B cell (primary cell): ENCODE measurements around the gene FYN. TPM values are rescaled to one million over a fixed set of nuclear protein-coding genes. Genes with fewer than 3 reads are reported as not detected.

Experiments used
- ATAC-seq: fragments of 200-7000 bp; cut with Tn5 transposase; one replicate; pipeline ENCODE4 v1.10.0; 2021; ENCODE audit warnings: low read depth, mild to moderate bottlenecking, moderate number of reproducible peaks, moderate library complexity
- CTCF ChIA-PET: fragments of 350-600 bp; sonication (Branson Sonifier 250); formaldehyde crosslinking; loops from one replicate; lab custom pipeline; 2021; ENCODE audit warnings: antibody characterized with exemption, inconsistent platforms; lab: Charles Lee
- POLR2A ChIA-PET: fragments of 350-600 bp; sonication (Branson Sonifier 250); formaldehyde crosslinking; loops from one replicate; lab custom pipeline; 2021; ENCODE audit warnings: antibody characterized with exemption; lab: Charles Lee
- DNase-seq: peaks from one replicate; pipeline ENCODE4 v3.0.0; 2013
- H2AFZ ChIP-seq: 2 replicates; pipeline ENCODE4 v1.6.1; 2012; ENCODE audit warnings: mild to moderate bottlenecking, low read depth, low read length; ENCODE audit not compliant: insufficient read depth, poor library complexity, severe bottlenecking
- H3K27ac ChIP-seq, 2 donors: 1 replicate in 1 of 2; 2 replicates in 1 of 2; pipeline ENCODE4 v1.5.1; 2012 to 2013; ENCODE audit warnings: low read length in 2 of 2, mild to moderate bottlenecking in 2 of 2, moderate library complexity in 1 of 2
- H3K27me3 ChIP-seq, 4 experiments: fragments of 200-600 bp in 1 of 4; sonication (generic) in 1 of 4; replicated peaks in 1 of 4; 1 replicate in 2 of 4; 2 replicates in 2 of 4; pipeline versions ENCODE4 v1.6.1 to v1.7.0; 2013 to 2016; ENCODE audit warnings: low read length in 3 of 4, mild to moderate bottlenecking in 2 of 4, mixed read lengths in 1 of 4, moderate library complexity in 1 of 4; ENCODE audit not compliant: insufficient read depth in 4 of 4, control insufficient read depth in 3 of 4; ENCODE audit errors: control extremely low read depth in 1 of 4
- H3K36me3 ChIP-seq, 2 experiments: replicated peaks in 1 of 2; 1 replicate in 1 of 2; 2 replicates in 1 of 2; pipeline versions ENCODE4 v1.6.1 to v1.7.1; 2013; ENCODE audit warnings: low read length in 1 of 2; ENCODE audit not compliant: insufficient read depth in 2 of 2, control insufficient read depth in 1 of 2; ENCODE audit errors: control extremely low read depth in 1 of 2, extremely low read depth in 1 of 2
- H3K4me1 ChIP-seq, 2 donors: fragments of 200-600 bp in 1 of 2; sonication (generic) in 1 of 2; 1 replicate in 1 of 2; 2 replicates in 1 of 2; pipeline versions ENCODE4 v1.5.1 to v1.6.1; 2013 to 2017; ENCODE audit warnings: low read length in 2 of 2; ENCODE audit not compliant: control insufficient read depth in 2 of 2, insufficient read depth in 2 of 2
- H3K4me2 ChIP-seq: replicated peaks from 2 replicates; pipeline ENCODE3; 2012; ENCODE audit warnings: mild to moderate bottlenecking, low read depth, low read length; ENCODE audit not compliant: poor library complexity, severe bottlenecking
- H3K4me3 ChIP-seq, 5 experiments: fragments of 200-600 bp in 1 of 5; sonication (generic) in 1 of 5; 1 replicate in 3 of 5; 2 replicates in 2 of 5; pipeline versions ENCODE4 v1.5.1 to v1.7.0; 2011 to 2016; ENCODE audit warnings: low read length in 4 of 5, mild to moderate bottlenecking in 4 of 5, low read depth in 2 of 5, control low read depth in 1 of 5, moderate library complexity in 1 of 5; ENCODE audit not compliant: insufficient read depth in 1 of 5; ENCODE audit errors: control extremely low read depth in 1 of 5, extremely low read depth in 1 of 5
- H3K79me2 ChIP-seq: fragments of 200-600 bp; sonication (generic); one replicate; pipeline ENCODE4 v1.6.0; 2016; ENCODE audit warnings: low read length; ENCODE audit not compliant: control insufficient read depth, insufficient read depth
- H3K9ac ChIP-seq: fragments of 200-600 bp; sonication (generic); 2 replicates; pipeline ENCODE4 v1.6.1; 2017; ENCODE audit warnings: mild to moderate bottlenecking, low read length, moderate library complexity
- H3K9me3 ChIP-seq, 3 donors: one replicate each; pipeline versions ENCODE4 v1.6.1 to v1.7.1; 2013; ENCODE audit warnings: low read length in 2 of 3; ENCODE audit not compliant: control insufficient read depth in 2 of 3, insufficient read depth in 1 of 3; ENCODE audit errors: control extremely low read depth in 1 of 3
- H4K20me1 ChIP-seq: 2 replicates; pipeline ENCODE4 v1.6.0; 2012; ENCODE audit warnings: mild to moderate bottlenecking, low read length; ENCODE audit not compliant: insufficient read depth, control insufficient read depth, poor library complexity, severe bottlenecking
- H3K27ac Mint-ChIP-seq: one replicate; pipeline ENCODE4 v1.8.0; 2021; ENCODE audit warnings: mixed read lengths
- H3K27me3 Mint-ChIP-seq: one replicate; pipeline ENCODE4 v1.8.0; 2021; ENCODE audit warnings: mixed read lengths
- H3K4me1 Mint-ChIP-seq: one replicate; pipeline ENCODE4 v1.8.0; 2021; ENCODE audit warnings: mixed read lengths
- H3K4me3 Mint-ChIP-seq: one replicate; pipeline ENCODE4 v1.8.0; 2021; ENCODE audit warnings: mixed read lengths
- H3K9me3 Mint-ChIP-seq: one replicate; pipeline ENCODE4 v1.8.0; 2022; ENCODE audit warnings: mixed read lengths; ENCODE audit not compliant: insufficient read depth
- CTCF ChIP-seq: fragments of 200-600 bp; IDR thresholded peaks from one replicate; pipeline ENCODE4 v1.8.0; 2022; ENCODE audit warnings: antibody characterized with exemption, mild to moderate bottlenecking
- EZH2 ChIP-seq: IDR thresholded peaks from 2 replicates; pipeline ENCODE4 v1.6.1; 2012; ENCODE audit warnings: borderline replicate concordance, low read depth, mild to moderate bottlenecking, moderate library complexity, low read length; ENCODE audit not compliant: insufficient read depth, poor library complexity, severe bottlenecking
- WGBS: methylation state at CpG from one replicate; pipeline ENCODE4 v1.1.5; 2013; ENCODE audit warnings: missing lambda C conversion rate; ENCODE audit not compliant: insufficient coverage; 5-methylcytosine and 5-hydroxymethylcytosine counted together
- intact Hi-C: fragments of 100-400 bp; cut with micrococcal nuclease; formaldehyde crosslinking; loops from one replicate; pipeline ENCODE4 v1.10.0; 2022
- polyA plus RNA-seq: library from polyadenylated mRNA; depleted of rRNA; stranded (reverse); fragments of >200 nt; gene quantifications from 2 replicates; pipeline ENCODE4 v1.2.3, GENCODE V29; 2012
- total RNA-seq, 2 donors: library from RNA; stranded (reverse); fragments of 120-200 nt in 1 of 2; gene quantifications; 1 replicate in 1 of 2; 2 replicates in 1 of 2; pipeline versions ENCODE4 v1.2.3 to v1.2.4, GENCODE V29; 2013 to 2022

The FYN gene
- total and polyA plus RNA-seq, 2 donors (not counting 1 experiment from before 2014, with no cell fraction given): 54.1 to 94.0 TPM

- H3K4me2 ChIP-seq: no peak overlapping the region
- H3K4me1 Mint-ChIP-seq: no peaks in the 10 kb centered on the region
- H3K27me3 ChIP-seq: no peaks in the 10 kb centered on the region
- H3K4me1 ChIP-seq: no peaks in the 10 kb centered on the region
- H3K4me3 Mint-ChIP-seq: no peak overlapping the region
- ChIA-PET CTCF (interaction anchor here (0.5 kb wide), 1 partner anchor 15 kb away, joined by 3 read pairs; no protein-coding TSS in a partner anchor), POLR2A (no interaction called here)
- H3K9ac ChIP-seq: no peak overlapping the region
- no peaks in the 10 kb centered on the region for H3K27me3 Mint-ChIP-seq
- no peaks in the 10 kb centered on the region for H3K9me3 Mint-ChIP-seq
- TF ChIP-seq CTCF (no peak), EZH2 (no peak)
- no peaks in the 10 kb centered on the region for H3K9me3 ChIP-seq
- no peaks in the 10 kb centered on the region for H3K79me2 ChIP-seq
- no peak overlapping the region for H3K27ac Mint-ChIP-seq
- ATAC-seq (no peak), DNase-seq (no peak)
- peaks cover 0 to 7% of the 10 kb centered on the region in 2 experiments for H3K36me3 ChIP-seq
- WGBS: no CpG with 5 or more reads among the region's 1 CpG
- H3K4me3 ChIP-seq: no peak overlapping the region
- intact Hi-C loops: no loop called here
- no peak overlapping the region for H2AFZ ChIP-seq
- no peaks in the 10 kb centered on the region for H4K20me1 ChIP-seq
- no peak overlapping the region for H3K27ac ChIP-seq
These were observed 216.1 kb downstream of the FYN start for GRCh38 chr6:111657146-111657545.

- no peak overlapping the region for H3K27ac ChIP-seq
- H3K9me3 Mint-ChIP-seq: no peaks in the 10 kb centered on the region
- DNase-seq: no peak
- ChIA-PET CTCF (no interaction called here), POLR2A (no interaction called here)
- H3K9me3 ChIP-seq: no peaks in the 10 kb centered on the region
- no peaks in the 10 kb centered on the region for H3K27me3 Mint-ChIP-seq
- no peak for ATAC-seq
- H3K36me3 ChIP-seq: no peaks in the 10 kb centered on the region
- H3K4me2 ChIP-seq: no peak overlapping the region
- H3K4me1 Mint-ChIP-seq: no peaks in the 10 kb centered on the region
- no peaks in the 10 kb centered on the region for H3K79me2 ChIP-seq
- no CpG with 5 or more reads among the region's 2 CpGs for WGBS
- no peak overlapping the region for H3K9ac ChIP-seq
- no peak overlapping the region for H3K4me3 ChIP-seq
- no peaks in the 10 kb centered on the region for H4K20me1 ChIP-seq
- TF ChIP-seq EZH2 (no peak), CTCF (no peak)
- H2AFZ ChIP-seq: no peak overlapping the region
- H3K4me1 ChIP-seq: no peaks in the 10 kb centered on the region
- no peak overlapping the region for H3K4me3 Mint-ChIP-seq
- intact Hi-C loops: no loop called here
- no peak overlapping the region for H3K27ac Mint-ChIP-seq
- H3K27me3 ChIP-seq: no peaks in the 10 kb centered on the region
These were observed 219.3 kb downstream of the FYN start for GRCh38 chr6:111653979-111654378.
